IMR-90 (cell line): ENCODE measurements around the gene RYR3. TPM values are rescaled to one million over a fixed set of nuclear protein-coding genes. Genes with fewer than 3 reads are reported as not detected.

ENCODE experiments used
- ATAC-seq: fragments of 200-7000 bp; cut with Tn5 transposase; 2 replicates; pipeline ENCODE4 v1.9.1; 2020; ENCODE audit warnings: low read depth, mild to moderate bottlenecking, moderate library complexity
- BruUV-seq: library from RNA; stranded (reverse); fragments of 400-500 nt; replicated peaks from 2 replicates; lab custom pipeline; 2021; lab: Mats Ljungman, UMichigan
- CTCF ChIA-PET: fragments of 300-600 bp; formaldehyde crosslinking; extraction: SDS; loops from one replicate; lab custom pipeline; 2021; ENCODE audit warnings: antibody characterized with exemption; lab: Yijun Ruan, JAX
- POLR2A ChIA-PET: fragments of 300-600 bp; sonication (Branson Sonifier 250); formaldehyde crosslinking; loops from one replicate; lab custom pipeline; 2022; ENCODE audit warnings: antibody characterized with exemption; ENCODE audit not compliant: unreplicated experiment; lab: Charles Lee
- DNase-seq: peaks from one replicate; pipeline ENCODE4 v3.0.0; 2013
- H2AFZ ChIP-seq: replicated peaks from 2 replicates; pipeline ENCODE3; 2013; ENCODE audit warnings: low read length, mild to moderate bottlenecking; ENCODE audit not compliant: poor library complexity
- H2AK5ac ChIP-seq: 2 replicates; pipeline ENCODE4 v1.6.1; 2013; ENCODE audit warnings: low read depth, low read length, inconsistent platforms
- H2AK9ac ChIP-seq: replicated peaks from 2 replicates; pipeline ENCODE3; 2013; ENCODE audit warnings: mild to moderate bottlenecking, low read depth, low read length, moderate library complexity; ENCODE audit not compliant: poor library complexity
- H2BK120ac ChIP-seq: 2 replicates; pipeline ENCODE4 v1.6.1; 2013; ENCODE audit warnings: low read depth, low read length, inconsistent platforms
- H2BK15ac ChIP-seq: 3 replicates; pipeline ENCODE4 v1.6.1; 2013; ENCODE audit warnings: low read depth, low read length, inconsistent platforms
- H2BK20ac ChIP-seq: 2 replicates; pipeline ENCODE4 v1.6.1; 2013; ENCODE audit warnings: low read depth, mild to moderate bottlenecking, inconsistent platforms, low read length, moderate library complexity
- H2BK5ac ChIP-seq: 2 replicates; pipeline ENCODE4 v1.6.1; 2013; ENCODE audit warnings: mild to moderate bottlenecking, low read depth, low read length, inconsistent platforms; ENCODE audit not compliant: poor library complexity, severe bottlenecking
- H3K14ac ChIP-seq: replicated peaks from 2 replicates; pipeline ENCODE4 v1.6.1; 2013; ENCODE audit warnings: low read depth, low read length, inconsistent platforms
- H3K18ac ChIP-seq: 2 replicates; pipeline ENCODE4 v1.6.1; 2013; ENCODE audit warnings: low read depth, low read length, control low read depth
- H3K23ac ChIP-seq: 2 replicates; pipeline ENCODE4 v1.6.1; 2013; ENCODE audit warnings: low read depth, low read length, inconsistent platforms
- H3K27ac ChIP-seq: 2 replicates; pipeline ENCODE4 v1.5.1; 2013; ENCODE audit warnings: mild to moderate bottlenecking, control low read depth, low read length; ENCODE audit not compliant: insufficient read depth
- H3K27me3 ChIP-seq: 2 replicates; pipeline ENCODE4 v1.6.1; 2013; ENCODE audit warnings: low read length; ENCODE audit not compliant: control insufficient read depth, insufficient read depth
- H3K36me3 ChIP-seq: 2 replicates; pipeline ENCODE4 v1.6.1; 2013; ENCODE audit warnings: low read length, mixed read lengths; ENCODE audit not compliant: control insufficient read depth, insufficient read depth
- H3K4ac ChIP-seq: 2 replicates; pipeline ENCODE4 v1.6.1; 2013; ENCODE audit warnings: low read depth, low read length, inconsistent platforms
- H3K4me1 ChIP-seq: 2 replicates; pipeline ENCODE4 v1.6.1; 2013; ENCODE audit warnings: low read length, mixed read lengths; ENCODE audit not compliant: control insufficient read depth, insufficient read depth
- H3K4me2 ChIP-seq: 2 replicates; pipeline ENCODE4 v1.6.1; 2013; ENCODE audit warnings: low read depth, mild to moderate bottlenecking, control low read depth, low read length, moderate library complexity
- H3K4me3 ChIP-seq: 2 replicates; pipeline ENCODE4 v1.5.1; 2013; ENCODE audit warnings: low read depth, mild to moderate bottlenecking, control low read depth, low read length, moderate library complexity; ENCODE audit not compliant: insufficient read depth
- H3K56ac ChIP-seq: 2 replicates; pipeline ENCODE4 v1.6.1; 2013; ENCODE audit warnings: low read length, inconsistent platforms; ENCODE audit not compliant: insufficient read depth; ENCODE audit errors: extremely low read depth
- H3K79me1 ChIP-seq, 2 experiments: 2 replicates each; pipeline ENCODE4 v1.6.1; 2013; ENCODE audit warnings: low read length in 2 of 2, inconsistent platforms in 1 of 2, low read depth in 1 of 2
- H3K9ac ChIP-seq: 2 replicates; pipeline ENCODE4 v1.6.1; 2013; ENCODE audit warnings: low read depth, low read length, control low read depth
- H3K9me1 ChIP-seq: 2 replicates; pipeline ENCODE4 v1.6.1; 2013; ENCODE audit warnings: low read length, inconsistent platforms; ENCODE audit not compliant: insufficient read depth
- H3K9me3 ChIP-seq: 2 replicates; pipeline ENCODE4 v1.6.1; 2013; ENCODE audit warnings: low read length; ENCODE audit not compliant: control insufficient read depth, insufficient read depth
- H4K20me1 ChIP-seq: 2 replicates; pipeline ENCODE4 v1.6.1; 2013; ENCODE audit warnings: low read length, inconsistent platforms; ENCODE audit not compliant: insufficient read depth
- H4K5ac ChIP-seq: 2 replicates; pipeline ENCODE4 v1.6.1; 2013; ENCODE audit warnings: mild to moderate bottlenecking, low read depth, low read length, control low read depth
- H4K8ac ChIP-seq, 2 experiments: 2 replicates each; pipeline ENCODE4 v1.6.1; 2013; ENCODE audit warnings: low read depth in 2 of 2, low read length in 2 of 2, control low read depth in 1 of 2, inconsistent platforms in 1 of 2
- H4K91ac ChIP-seq: 2 replicates; pipeline ENCODE4 v1.6.1; 2013; ENCODE audit warnings: low read depth, low read length, inconsistent platforms; ENCODE audit not compliant: insufficient read depth
- BHLHE40 ChIP-seq: fragments of 150-350 bp; IDR thresholded peaks from 2 replicates; pipeline ENCODE4 v1.6.1; 2016; ENCODE audit warnings: mild to moderate bottlenecking, low read depth, low read length
- CEBPB ChIP-seq: IDR thresholded peaks from 2 replicates; pipeline ENCODE4 v1.6.1; 2012; ENCODE audit warnings: low read depth, low read length, improper control_type of control experiment
- CHD1 ChIP-seq: IDR thresholded peaks from 2 replicates; pipeline ENCODE4 v1.6.1; 2012; ENCODE audit warnings: low read depth, low read length, improper control_type of control experiment
- MAFK ChIP-seq: IDR thresholded peaks from 2 replicates; pipeline ENCODE4 v1.6.1; 2012; ENCODE audit warnings: low read depth, low read length, improper control_type of control experiment
- MXI1 ChIP-seq: IDR thresholded peaks from 2 replicates; pipeline ENCODE4 v1.6.1; 2012; ENCODE audit warnings: low read depth, mild to moderate bottlenecking, low read length, moderate library complexity, borderline replicate concordance
- NFE2L2 ChIP-seq: fragments of 150-350 bp; IDR thresholded peaks from 2 replicates; pipeline ENCODE4 v1.6.1; 2016; ENCODE audit warnings: low read depth, mild to moderate bottlenecking, low read length
- RCOR1 ChIP-seq: IDR thresholded peaks from 2 replicates; pipeline ENCODE4 v1.6.1; 2012; ENCODE audit warnings: mild to moderate bottlenecking, low read length, improper control_type of control experiment; ENCODE audit not compliant: insufficient replicate concordance
- RFX5 ChIP-seq: IDR thresholded peaks from 2 replicates; pipeline ENCODE4 v1.8.0; 2012; ENCODE audit warnings: low read depth, mild to moderate bottlenecking, low read length, moderate library complexity
- SMC3 ChIP-seq: fragments of 150-350 bp; IDR thresholded peaks from 2 replicates; pipeline ENCODE4 v1.6.1; 2016; ENCODE audit warnings: low read depth, mild to moderate bottlenecking, antibody characterized with exemption, low read length, moderate library complexity
- whole genome bisulfite sequencing, 2 experiments: methylation state at CpG; one replicate each; pipeline versions ENCODE4 v1.1.5 to v1.1.7; 2013; ENCODE audit warnings: missing lambda C conversion rate in 2 of 2; ENCODE audit not compliant: insufficient read length in 1 of 2; ENCODE audit errors: extremely low coverage in 2 of 2; 5-methylcytosine and 5-hydroxymethylcytosine counted together
- dilution Hi-C: fragments of 300-500 bp; cut with HindIII; formaldehyde crosslinking; loops from one replicate; pipeline ENCODE4 v1.14.3; 2018; ENCODE audit warnings: low sequenced_read_pairs; ENCODE audit not compliant: unreplicated experiment
- in situ Hi-C: fragments of 300-500 bp; cut with MboI; formaldehyde crosslinking; loops from 3 replicates; pipeline ENCODE4 v1.14.3; 2019; ENCODE audit warnings: low sequenced_read_pairs, inconsistent platforms, mixed read lengths
- intact Hi-C: fragments of 100-400 bp; cut with micrococcal nuclease; formaldehyde crosslinking; loops from 2 replicates; pipeline ENCODE4 v1.10.0; 2022
- polyA plus RNA-seq, 3 experiments: library from polyadenylated mRNA; depleted of rRNA; stranded (reverse); fragments of >200 nt; gene quantifications; 2 replicates each; pipeline ENCODE4 v1.2.3, GENCODE V29; 2012; ENCODE audit warnings: low replicate concordance in 1 of 3
- total RNA-seq: library from RNA; depleted of rRNA; stranded (reverse); fragments of >200 nt; gene quantifications from 2 replicates; pipeline ENCODE4 v1.2.3, GENCODE V29; 2012

Gene RYR3
- total and polyA plus RNA-seq, 2 of the 4 experiments (the other 2 are of a cell fraction), result 0.18 TPM; not detected in 1

- TF ChIP-seq CHD1 (no peak), RFX5 (no peak), CEBPB (no peak), BHLHE40 (no peak), MXI1 (no peak), NFE2L2 (no peak), MAFK (no peak), RCOR1 (no peak), SMC3 (no peak)
- ATAC-seq (no peak), DNase-seq (no peak)
- no peak overlapping the region for H3K4ac ChIP-seq
- no peaks in the 10 kb centered on the region for H3K36me3 ChIP-seq
- no peak overlapping the region for H2BK15ac ChIP-seq
- H3K27me3 ChIP-seq, result no peaks in the 10 kb centered on the region; the same call in 1 of the 2 replicates
- H3K56ac ChIP-seq, result no peak overlapping the region
- H3K9ac ChIP-seq, result no peak overlapping the region
- no peaks in the 10 kb centered on the region for H4K20me1 ChIP-seq
- H2AK9ac ChIP-seq, result no peak overlapping the region
- H3K4me1 ChIP-seq, result no peaks in the 10 kb centered on the region
- no peak overlapping the region for H2AFZ ChIP-seq
- H3K18ac ChIP-seq, result no peak overlapping the region
- H3K4me3 ChIP-seq, result no peak overlapping the region
- BruUV-seq, result no TSS peak
- dilution Hi-C loops (no loop called here), intact Hi-C loops (no loop called here), in situ Hi-C loops (no loop called here)
- H3K9me3 ChIP-seq, result no peaks in the 10 kb centered on the region
- WGBS, 2 experiments, result 75% methylated on average over 1 of the region's 3 CpGs; no CpG with 5 or more reads in 1 of the 2 experiments
- H4K5ac ChIP-seq, result no peak overlapping the region
- H2AK5ac ChIP-seq, result no peak overlapping the region
- no peak overlapping the region for H2BK20ac ChIP-seq
- H2BK120ac ChIP-seq, result no peak overlapping the region
- no peak overlapping the region for H3K4me2 ChIP-seq
- no peak overlapping the region for H3K14ac ChIP-seq
- H3K9me1 ChIP-seq, result no peaks in the 10 kb centered on the region
- H4K8ac ChIP-seq, result no peak overlapping the region
- H2BK5ac ChIP-seq, result no peak overlapping the region
- CTCF ChIA-PET, result no interaction called here
- no peak overlapping the region for H3K23ac ChIP-seq
- no peak overlapping the region for H4K91ac ChIP-seq
- no peak overlapping the region for H3K27ac ChIP-seq
- POLR2A ChIA-PET, result no interaction called here
- no peaks in the 10 kb centered on the region for H3K79me1 ChIP-seq
These were observed 313.7 kb downstream of the RYR3 start for GRCh38 chr15:33624439-33624838.
